Endothelial cell of umbilical vein (primary cell): ENCODE results near the gene TMPRSS13. TPM values are rescaled to one million over a fixed set of nuclear protein-coding genes. Genes with fewer than 3 reads are reported as not detected.
"Not testable (repeated sequence)": the region's sequence is repeated elsewhere in the genome, so short reads cannot be mapped to it uniquely, and the experiment has no call there.

Experiments
- BruUV-seq: library from RNA; stranded (reverse); fragments of 400-500 nt; replicated peaks from 2 replicates; lab custom pipeline; 2021; lab: Mats Ljungman, UMichigan
- CTCF ChIA-PET: fragments of 300-600, 350-600 bp; sonication (Branson Sonifier 250); formaldehyde crosslinking; loops from one replicate; lab custom pipeline; 2021; ENCODE audit warnings: antibody characterized with exemption, inconsistent platforms; lab: Charles Lee
- POLR2A ChIA-PET: fragments of 300-600, 350-600 bp; sonication (Branson Sonifier 250); formaldehyde crosslinking; loops from one replicate; lab custom pipeline; 2021; ENCODE audit warnings: antibody characterized with exemption, inconsistent platforms; lab: Charles Lee
- DNase-seq: peaks from one replicate; pipeline ENCODE4 v3.0.0-alpha.2; 2011; ENCODE audit warnings: low read depth, low spot score
- FAIRE-seq: peaks from 2 replicates; lab custom pipeline; 2011; peaks lifted over from hg19 to GRCh38; lab: Jason Lieb, UNC
- H2AFZ ChIP-seq: 2 replicates; pipeline ENCODE4 v1.6.0; 2012; ENCODE audit warnings: low read depth, low read length, control low read depth, inconsistent platforms
- H3K27ac ChIP-seq: 2 replicates; pipeline ENCODE4 v1.5.1; 2011; ENCODE audit warnings: low read depth, mild to moderate bottlenecking, control low read depth, low read length, moderate library complexity; ENCODE audit not compliant: insufficient read depth
- H3K27me3 ChIP-seq, 2 experiments: 2 replicates each; pipeline versions ENCODE4 v1.6.0 to v1.6.1; 2011; ENCODE audit warnings: low read length in 2 of 2, mixed read lengths in 1 of 2; ENCODE audit not compliant: control insufficient read depth in 2 of 2, insufficient read depth in 2 of 2
- H3K36me3 ChIP-seq, 2 experiments: 2 replicates in 1 of 2; 3 replicates in 1 of 2; pipeline ENCODE4 v1.5.1; 2011; ENCODE audit warnings: low read length in 2 of 2, mild to moderate bottlenecking in 1 of 2, moderate library complexity in 1 of 2; ENCODE audit not compliant: control insufficient read depth in 2 of 2, insufficient read depth in 2 of 2; ENCODE audit errors: extremely low read depth in 1 of 2
- H3K4me1 ChIP-seq: 3 replicates; pipeline ENCODE4 v1.5.1; 2011; ENCODE audit warnings: mild to moderate bottlenecking, low read length; ENCODE audit not compliant: control insufficient read depth, insufficient read depth; ENCODE audit errors: extremely low read depth
- H3K4me2 ChIP-seq: 2 replicates; pipeline ENCODE4 v1.6.1; 2011; ENCODE audit warnings: low read length, control low read depth, mixed read lengths; ENCODE audit not compliant: insufficient read depth
- H3K4me3 ChIP-seq, 3 experiments: fragments of 200-600 bp in 1 of 3; sonication (generic), shearing (Covaris generic) in 1 of 3; replicated peaks in 1 of 3; 2 replicates each; pipeline ENCODE4 v1.5.1; 2011 to 2016; ENCODE audit warnings: control low read depth in 3 of 3, low read length in 3 of 3, mild to moderate bottlenecking in 2 of 3, inconsistent platforms in 1 of 3, low read depth in 1 of 3, moderate library complexity in 1 of 3; ENCODE audit not compliant: insufficient read depth in 1 of 3
- H3K79me2 ChIP-seq: 2 replicates; pipeline ENCODE4 v1.6.0; 2012; ENCODE audit warnings: low read length, inconsistent platforms; ENCODE audit not compliant: control insufficient read depth, insufficient read depth
- H3K9ac ChIP-seq: replicated peaks from 2 replicates; pipeline ENCODE3; 2011; ENCODE audit warnings: low read length, control low read depth; ENCODE audit not compliant: insufficient read depth; ENCODE audit errors: extremely low read depth
- H3K9me1 ChIP-seq: replicated peaks from 3 replicates; pipeline ENCODE4 v1.6.0; 2011; ENCODE audit warnings: mild to moderate bottlenecking, low read length; ENCODE audit not compliant: control insufficient read depth, insufficient read depth; ENCODE audit errors: extremely low read depth
- H3K9me3 ChIP-seq: replicated peaks from 2 replicates; pipeline ENCODE4 v1.5.1; 2012; ENCODE audit warnings: low read length, inconsistent platforms; ENCODE audit not compliant: control insufficient read depth, insufficient read depth
- H4K20me1 ChIP-seq: replicated peaks from 2 replicates; pipeline ENCODE3; 2011; ENCODE audit warnings: mild to moderate bottlenecking, low read length; ENCODE audit not compliant: control insufficient read depth, insufficient read depth; ENCODE audit errors: extremely low read depth
- CTCF ChIP-seq, 2 donors: IDR thresholded peaks; 1 replicate in 1 of 2; 2 replicates in 1 of 2; pipeline ENCODE4 v1.5.1; 2011; ENCODE audit warnings: low read length in 2 of 2, mild to moderate bottlenecking in 2 of 2, moderate library complexity in 2 of 2, control low read depth in 1 of 2, inconsistent platforms in 1 of 2, low read depth in 1 of 2; ENCODE audit not compliant: insufficient read depth in 1 of 2; ENCODE audit errors: extremely low read depth in 1 of 2
- EZH2 ChIP-seq: IDR thresholded peaks from 2 replicates; pipeline ENCODE4 v1.6.1; 2012; ENCODE audit warnings: borderline replicate concordance, low read depth, mild to moderate bottlenecking, moderate library complexity, low read length, inconsistent platforms; ENCODE audit not compliant: severe bottlenecking
- FOS ChIP-seq: IDR thresholded peaks from 2 replicates; pipeline ENCODE4 v1.6.1; 2011; ENCODE audit warnings: mild to moderate bottlenecking, low read length, moderate library complexity, borderline replicate concordance; ENCODE audit not compliant: insufficient read depth
- GATA2 ChIP-seq: IDR thresholded peaks from 2 replicates; pipeline ENCODE4 v1.7.0; 2011; ENCODE audit warnings: low read depth, mild to moderate bottlenecking, moderate library complexity, mixed read lengths, low read length; ENCODE audit not compliant: insufficient read length, insufficient read depth
- JUN ChIP-seq: IDR thresholded peaks from 2 replicates; pipeline ENCODE4 v1.6.1; 2011; ENCODE audit warnings: borderline replicate concordance, low read depth; ENCODE audit not compliant: insufficient read length, insufficient read depth
- MAX ChIP-seq: IDR thresholded peaks from 2 replicates; pipeline ENCODE4 v1.6.1; 2011; ENCODE audit not compliant: insufficient read depth, insufficient read length
- MYC ChIP-seq: IDR thresholded peaks from one replicate; pipeline ENCODE4 v1.6.1; 2011; ENCODE audit warnings: mild to moderate bottlenecking, low read depth, low read length
- POLR2A ChIP-seq: IDR thresholded peaks from 2 replicates; pipeline ENCODE4 v1.6.1; 2012; ENCODE audit warnings: low read depth, mild to moderate bottlenecking, control low read depth, low read length
- POLR2AphosphoS5 ChIP-seq: IDR thresholded peaks from 2 replicates; pipeline ENCODE4 v1.6.1; 2012; ENCODE audit warnings: low read depth, mild to moderate bottlenecking, control low read depth, low read length, moderate library complexity; ENCODE audit not compliant: insufficient read depth
- dilution Hi-C: fragments of 300-500 bp; cut with MboI; formaldehyde crosslinking; loops from one replicate; pipeline ENCODE4 v1.15.0; 2019; ENCODE audit warnings: low sequenced_read_pairs; ENCODE audit not compliant: extremely low pct_ligation_motif_present
- intact Hi-C: fragments of 100-400 bp; cut with micrococcal nuclease; formaldehyde crosslinking; loops from one replicate; pipeline ENCODE4 v1.10.0; 2022
- polyA plus RNA-seq, 4 experiments: library from polyadenylated mRNA; depleted of rRNA in 3 of 4; stranded (reverse) in 3 of 4; unstranded in 1 of 4; fragments of >200 nt; gene quantifications; 2 replicates each; pipeline versions ENCODE4 v1.2.1 to v1.2.3, GENCODE V29; 2011 to 2012; ENCODE audit warnings: missing spikeins in 1 of 4
- total RNA-seq: library from RNA; stranded (reverse); gene quantifications from 2 replicates; pipeline ENCODE4 v1.2.3, GENCODE V29; 2021

TMPRSS13 gene
- total and polyA plus RNA-seq, 2 donors (not counting 3 experiments of a cell fraction or from before 2014, with no cell fraction given) = 0.22 to 0.46 TPM

- H2AFZ ChIP-seq, H3K4me3 ChIP-seq, H3K9me1 ChIP-seq, H3K4me2 ChIP-seq, H3K27me3 ChIP-seq, H3K36me3 ChIP-seq, H3K27ac ChIP-seq, H4K20me1 ChIP-seq, dilution Hi-C loops, POLR2A ChIA-PET, H3K79me2 ChIP-seq, H3K9ac ChIP-seq, DNase-seq, BruUV-seq, H3K9me3 ChIP-seq, FAIRE-seq: not testable (repeated sequence)
- intact Hi-C loops = loop anchor here (1.0 to 2.0 kb wide), 6 partner anchors 40 to 521 kb away; no protein-coding TSS in a partner anchor
- H3K4me1 ChIP-seq = peaks cover 18% of the 10 kb centered on the region
- CTCF ChIA-PET = interaction anchor here (1.3 to 7.9 kb wide), 9 partner anchors 31 to 503 kb away, joined by 4 to 520 read pairs (median 22); partner anchors contain the start of genes FXYD2 and IL10RA
These were observed 18.5 kb upstream of the TMPRSS13 start for GRCh38 chr11:117947751-117948150.

GRCh38 chr11:117946842-117947526 is 17.8 kb upstream of the TMPRSS13 start:
- Histone ChIP-seq H3K36me3 (no peaks in the 10 kb centered on the region), H3K27ac (peak overlapping the region; percentile 9), H2AFZ (no peak overlapping the region), H3K79me2 (no peaks in the 10 kb centered on the region), H3K4me3 (no peak overlapping the region), H3K4me1 (peaks cover 18% of the 10 kb centered on the region), H3K9ac (no peak overlapping the region), H3K4me2 (no peak overlapping the region), H3K27me3 (peaks cover 4 to 9% of the 10 kb centered on the region in 2 experiments), H3K9me3 (no peaks in the 10 kb centered on the region), H4K20me1 (no peaks in the 10 kb centered on the region), H3K9me1 (no peaks in the 10 kb centered on the region)
- CTCF ChIA-PET = interaction anchor here (0.6 to 7.9 kb wide), 73 partner anchors 9 to 716 kb away, joined by 3 to 520 read pairs (median 6); partner anchors contain the start of genes DSCAML1, FXYD2, FXYD6 and IL10RA
- dilution Hi-C loops = no loop called here
- DNase-seq (peak; percentile 88), FAIRE-seq (peak; percentile 95)
- POLR2A ChIA-PET = interaction anchor here (0.9 to 1.0 kb wide), 2 partner anchors 39 to 128 kb away, joined by 3 to 4 read pairs; no protein-coding TSS in a partner anchor
- BruUV-seq = no TSS peak
- intact Hi-C loops = loop anchor here (1.0 to 2.0 kb wide), 6 partner anchors 40 to 520 kb away; no protein-coding TSS in a partner anchor
- TF ChIP-seq JUN (peak; percentile 96), GATA2 (no peak), FOS (peak; percentile 83), POLR2A (no peak), MYC (no peak), EZH2 (no peak), CTCF (IDR thresholded peaks at IDR 0.05; ENCODE audit: extremely low read depth in 1 of 2, insufficient read depth in 1 of 2, low read depth in 1 of 2, low read length in 2 of 2) (peak; percentile 91 to 94), MAX (no peak), POLR2AphosphoS5 (no peak)
